GM12891 (cell line): ENCODE data around the gene SQOR.

Experiments
- POLR2A ChIP-seq: IDR thresholded peaks from 2 replicates; pipeline ENCODE4 v1.6.1; 2011; ENCODE audit warnings: low read depth, low read length, control low read depth
- POLR2AphosphoS5 ChIP-seq: IDR thresholded peaks from 2 replicates; pipeline ENCODE4 v1.6.1; 2011; ENCODE audit warnings: low read depth, low read length, control low read depth
- POU2F2 ChIP-seq: IDR thresholded peaks from 2 replicates; pipeline ENCODE4 v1.6.1; 2011; ENCODE audit warnings: low read depth, mild to moderate bottlenecking, control low read depth, low read length, moderate library complexity
- TAF1 ChIP-seq: IDR thresholded peaks from 2 replicates; pipeline ENCODE4 v1.6.1; 2011; ENCODE audit warnings: low read depth, low read length, control low read depth

DNA sequence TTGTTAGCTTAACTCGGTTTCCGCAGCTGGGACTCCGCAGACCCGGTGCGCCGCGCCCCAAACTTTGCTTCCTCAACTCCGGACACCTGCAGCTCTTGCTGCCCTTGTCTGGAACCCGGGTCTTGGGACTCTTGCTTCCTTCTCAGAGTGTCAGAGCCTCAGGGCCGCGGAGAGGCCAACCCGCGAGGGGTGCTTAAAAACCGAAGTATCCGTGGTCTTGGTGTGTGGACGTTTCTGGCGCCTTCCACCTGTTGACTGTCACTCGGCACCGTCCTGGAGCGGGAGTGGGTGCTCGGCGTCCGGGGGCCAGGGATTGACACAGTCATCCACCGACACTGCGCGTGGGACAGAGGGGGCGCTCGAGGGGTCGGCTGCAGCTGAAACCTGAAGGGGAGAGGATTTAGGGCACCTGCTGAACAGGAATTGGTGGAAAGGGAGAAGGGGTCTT, 386 bp downstream of the SQOR start:
- TF ChIP-seq POLR2AphosphoS5 (no peak), TAF1 (no peak), POLR2A (no peak), POU2F2 (no peak)
